A673 (cell line): ENCODE results near the gene FITM1.

Experiments used
- EZH2 ChIP-seq: fragments of 200-600 bp; sonication (generic); IDR thresholded peaks from 2 replicates; pipeline ENCODE4 v1.6.1; 2017; ENCODE audit warnings: borderline replicate concordance, low read depth, mild to moderate bottlenecking, mixed read lengths, antibody characterized with exemption, low read length; ENCODE audit not compliant: poor library complexity, severe bottlenecking
- TF ChIP-seq, protein P1 (sequence below): fragments of 300-800, 200-600 bp; sonication (generic); conservative IDR thresholded peaks from 2 replicates; pipeline ENCODE4 v1.5.1; 2017; ENCODE audit warnings: low read depth, mild to moderate bottlenecking, antibody characterized with exemption, low read length, moderate library complexity, mixed read lengths

DNA sequence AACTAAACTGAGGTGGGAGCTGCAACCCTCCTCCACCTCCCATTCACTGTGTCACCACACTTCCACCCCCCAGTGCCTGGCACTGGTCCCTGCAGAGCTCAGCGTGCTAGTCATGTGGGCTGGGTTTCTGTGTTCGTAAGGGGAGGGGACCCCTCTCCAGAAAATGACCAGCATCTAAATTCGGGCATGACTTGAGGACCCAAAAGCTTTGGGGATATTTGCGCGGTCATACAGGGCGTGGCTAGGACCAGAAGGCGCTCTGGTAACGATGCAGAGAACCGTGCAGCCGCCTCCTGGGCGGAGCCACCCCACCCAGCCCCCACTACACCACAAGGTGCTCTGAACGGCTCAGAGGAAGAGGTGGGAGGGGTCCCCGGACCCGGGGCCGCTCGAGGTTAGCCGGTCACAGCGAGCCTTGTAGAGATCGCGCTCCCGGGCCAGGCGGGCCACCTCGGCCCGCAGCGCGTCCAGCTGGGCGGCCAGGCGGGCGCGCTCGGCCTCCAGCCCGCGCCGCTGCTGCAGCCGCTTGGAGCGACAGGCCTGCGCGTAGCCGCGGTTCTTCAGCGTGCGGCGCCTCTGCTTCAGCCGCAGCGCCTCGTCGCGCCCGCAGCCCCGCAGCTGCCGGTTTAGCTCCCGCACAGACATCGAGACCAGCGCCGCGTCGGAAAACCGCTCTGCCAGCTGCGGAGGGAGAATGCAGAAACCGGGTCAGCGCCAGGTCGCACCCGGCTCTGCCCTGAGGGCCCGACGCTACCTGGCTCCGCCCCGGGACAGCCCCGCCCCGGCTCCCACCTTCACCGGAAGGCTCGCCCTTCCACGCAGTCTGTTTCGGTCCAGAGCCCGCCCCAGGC, 49.3 kb upstream of the FITM1 start:
- TF ChIP-seq, protein P1, sequence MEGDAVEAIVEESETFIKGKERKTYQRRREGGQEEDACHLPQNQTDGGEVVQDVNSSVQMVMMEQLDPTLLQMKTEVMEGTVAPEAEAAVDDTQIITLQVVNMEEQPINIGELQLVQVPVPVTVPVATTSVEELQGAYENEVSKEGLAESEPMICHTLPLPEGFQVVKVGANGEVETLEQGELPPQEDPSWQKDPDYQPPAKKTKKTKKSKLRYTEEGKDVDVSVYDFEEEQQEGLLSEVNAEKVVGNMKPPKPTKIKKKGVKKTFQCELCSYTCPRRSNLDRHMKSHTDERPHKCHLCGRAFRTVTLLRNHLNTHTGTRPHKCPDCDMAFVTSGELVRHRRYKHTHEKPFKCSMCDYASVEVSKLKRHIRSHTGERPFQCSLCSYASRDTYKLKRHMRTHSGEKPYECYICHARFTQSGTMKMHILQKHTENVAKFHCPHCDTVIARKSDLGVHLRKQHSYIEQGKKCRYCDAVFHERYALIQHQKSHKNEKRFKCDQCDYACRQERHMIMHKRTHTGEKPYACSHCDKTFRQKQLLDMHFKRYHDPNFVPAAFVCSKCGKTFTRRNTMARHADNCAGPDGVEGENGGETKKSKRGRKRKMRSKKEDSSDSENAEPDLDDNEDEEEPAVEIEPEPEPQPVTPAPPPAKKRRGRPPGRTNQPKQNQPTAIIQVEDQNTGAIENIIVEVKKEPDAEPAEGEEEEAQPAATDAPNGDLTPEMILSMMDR: no peak
- no peak for TF ChIP-seq EZH2
